Skeletal muscle tissue (tissue), 4 donors: Measurements from ENCODE around the gene TEX22. TPM values are rescaled to one million over a fixed set of nuclear protein-coding genes. Genes with fewer than 3 reads are reported as not detected.

Source experiments
- H3K27ac ChIP-seq: one replicate; pipeline ENCODE4 v1.7.0; 2013; ENCODE audit warnings: mild to moderate bottlenecking, low read depth, low read length, inconsistent platforms
- H3K27me3 ChIP-seq, 3 donors: one replicate each; pipeline ENCODE4 v1.7.0; 2013; ENCODE audit warnings: low read length in 3 of 3; ENCODE audit not compliant: control insufficient read depth in 3 of 3, insufficient read depth in 3 of 3
- H3K36me3 ChIP-seq, 3 donors: one replicate each; pipeline ENCODE4 v1.7.0; 2013; ENCODE audit warnings: low read length in 3 of 3; ENCODE audit not compliant: control insufficient read depth in 3 of 3, insufficient read depth in 3 of 3
- H3K4me1 ChIP-seq, 3 donors: one replicate each; pipeline ENCODE4 v1.7.0; 2013; ENCODE audit warnings: low read length in 3 of 3, mild to moderate bottlenecking in 3 of 3; ENCODE audit not compliant: control insufficient read depth in 3 of 3, insufficient read depth in 3 of 3
- H3K4me3 ChIP-seq, 3 donors: one replicate each; pipeline ENCODE4 v1.7.0; 2013; ENCODE audit warnings: low read length in 3 of 3
- H3K9ac ChIP-seq, 3 donors: one replicate each; pipeline ENCODE4 v1.7.0; 2013; ENCODE audit warnings: low read length in 3 of 3, mild to moderate bottlenecking in 3 of 3, moderate library complexity in 2 of 3, low read depth in 1 of 3
- H3K9me3 ChIP-seq, 3 donors: one replicate each; pipeline ENCODE4 v1.7.0; 2013; ENCODE audit warnings: low read length in 3 of 3; ENCODE audit not compliant: control insufficient read depth in 3 of 3
- total RNA-seq: library from RNA; depleted of rRNA; stranded (reverse); fragments of >200 nt; gene quantifications from one replicate; pipeline ENCODE4 v1.2.3, GENCODE V29; 2014
- donor health status: Osteomylitis.

Gene TEX22
- total RNA-seq, 1 donor from 2014 or later: under 0.01 TPM

DNA sequence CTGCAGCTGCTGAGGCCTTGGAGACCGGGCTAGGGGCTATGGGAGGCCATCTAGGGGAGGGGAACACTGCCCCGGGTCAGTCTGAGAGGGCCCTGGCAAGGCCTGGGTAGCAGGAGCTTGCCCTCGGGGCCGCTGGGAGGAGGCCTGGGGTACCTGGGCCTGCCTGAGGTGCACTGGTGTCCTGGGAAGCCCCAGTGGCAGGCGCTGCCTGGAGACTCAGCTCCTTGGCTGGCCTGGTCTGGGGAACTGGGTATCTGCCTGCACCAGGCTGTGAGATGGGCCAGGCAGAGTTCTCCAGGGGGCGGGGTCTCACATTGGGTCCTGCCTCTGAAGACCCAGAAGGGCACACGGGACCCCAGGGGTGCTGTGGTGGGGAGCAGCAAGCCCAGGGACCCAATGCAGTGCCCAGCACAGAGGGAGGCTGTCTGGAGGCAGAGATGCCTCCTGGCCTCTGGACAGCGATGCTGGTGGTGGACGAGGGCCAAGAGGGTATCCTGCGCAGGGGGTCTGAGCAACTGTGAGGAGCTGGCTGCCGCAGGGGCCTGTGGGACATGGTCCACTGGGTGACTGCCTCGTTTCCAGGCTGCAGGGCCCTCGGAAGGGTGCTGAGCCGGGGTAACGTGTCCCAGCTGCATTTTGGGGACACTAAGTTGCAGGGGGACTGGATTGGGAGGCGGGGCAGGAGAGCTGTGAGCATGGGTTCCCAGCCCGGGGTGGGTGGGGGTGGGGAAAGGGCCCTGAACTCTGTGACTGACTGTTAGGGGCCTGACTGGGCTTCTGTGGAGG is 13.8 kb downstream of the TEX22 start:
- no peak overlapping the region for H3K4me3 ChIP-seq

GRCh38 chr14:105412771-105413543 is 14.6 kb downstream of the TEX22 start:
- Histone ChIP-seq H3K9me3 (no peaks in the 10 kb centered on the region), H3K4me3 (no peak overlapping the region), H3K9ac (peak overlapping the region in 1 of 3 donors; percentile 45), H3K36me3 (no peaks in the 10 kb centered on the region), H3K4me1 (peaks cover 10 to 34% (median 33%) of the 10 kb centered on the region in 3 donors), H3K27me3 (peaks cover 8 to 30% (median 16%) of the 10 kb centered on the region in 3 donors), H3K27ac (no peak overlapping the region)

More for the DNA sequence above, 13.8 kb downstream of the TEX22 start:
- no peaks in the 10 kb centered on the region for H3K9me3 ChIP-seq
- H3K27me3 ChIP-seq: peaks cover 8 to 30% (median 16%) of the 10 kb centered on the region in 3 donors
- H3K9ac ChIP-seq: no peak overlapping the region
- H3K36me3 ChIP-seq: no peaks in the 10 kb centered on the region
- peaks cover 10 to 34% (median 33%) of the 10 kb centered on the region in 3 donors for H3K4me1 ChIP-seq
- no peak overlapping the region for H3K27ac ChIP-seq

- Histone ChIP-seq H3K27ac (no peak overlapping the region), H3K4me1 (peaks cover 11 to 38% (median 36%) of the 10 kb centered on the region in 3 donors), H3K36me3 (no peaks in the 10 kb centered on the region), H3K4me3 (no peak overlapping the region), H3K27me3 (peaks cover 8 to 30% (median 16%) of the 10 kb centered on the region in 3 donors), H3K9ac (peak overlapping the region in 1 of 3 donors; percentile 45), H3K9me3 (no peaks in the 10 kb centered on the region)
These were observed 15.2 kb downstream of the TEX22 start for GRCh38 chr14:105413544-105413886.

- no peaks in the 10 kb centered on the region for H3K9me3 ChIP-seq
- no peaks in the 10 kb centered on the region for H3K36me3 ChIP-seq
- peak overlapping the region; percentile 57 to 62 (median 58) for H3K4me3 ChIP-seq
- H3K4me1 ChIP-seq: peaks cover 20 to 49% (median 46%) of the 10 kb centered on the region in 3 donors
- peak overlapping the region; percentile 62 for H3K27ac ChIP-seq
- peak overlapping the region; percentile 61 to 73 (median 72) for H3K9ac ChIP-seq
- peaks cover 8 to 29% (median 16%) of the 10 kb centered on the region in 3 donors for H3K27me3 ChIP-seq
These were observed 16.4 kb downstream of the TEX22 start for GRCh38 chr14:105414456-105415371.

GRCh38 chr14:105415481-105416428 is 17.4 kb downstream of the TEX22 start:
- peak overlapping the region; percentile 40 to 73 (median 72) for H3K9ac ChIP-seq

DNA sequence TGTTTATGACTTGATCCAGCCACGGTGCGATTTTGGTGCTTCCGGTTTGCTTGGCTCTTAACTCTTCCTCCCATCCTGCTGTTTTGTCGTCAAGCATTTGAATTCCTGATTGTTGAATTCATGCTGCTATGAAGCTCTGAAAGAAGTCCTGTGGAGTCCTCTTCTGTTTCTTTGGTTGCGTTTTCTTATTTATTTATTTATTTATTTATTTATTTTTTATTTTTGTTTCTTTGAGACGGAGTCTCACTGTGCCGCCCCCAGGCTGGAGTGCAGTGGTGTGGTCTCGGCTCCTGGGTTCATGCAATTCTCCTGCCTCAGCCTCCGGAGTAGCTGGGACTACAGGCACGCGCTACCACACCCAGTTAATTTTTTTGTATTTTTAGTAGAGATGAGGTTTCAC is 18.3 kb downstream of the TEX22 start:
- Histone ChIP-seq H3K36me3 (no peaks in the 10 kb centered on the region), H3K9me3 (no peaks in the 10 kb centered on the region), H3K27me3 (peaks cover 2 to 11% (median 5%) of the 10 kb centered on the region in 3 donors), H3K4me1 (peaks cover 29 to 54% (median 54%) of the 10 kb centered on the region in 3 donors), H3K4me3 (no peak overlapping the region), H3K27ac (no peak overlapping the region), H3K9ac (no peak overlapping the region)

More at GRCh38 chr14:105415481-105416428, 17.4 kb downstream of the TEX22 start:
- Histone ChIP-seq H3K27me3 (peaks cover 3 to 18% (median 11%) of the 10 kb centered on the region in 3 donors), H3K4me3 (peak overlapping the region; percentile 45 to 62 (median 57)), H3K27ac (peak overlapping the region; percentile 62), H3K9me3 (no peaks in the 10 kb centered on the region), H3K4me1 (peaks cover 25 to 51% (median 50%) of the 10 kb centered on the region in 3 donors), H3K36me3 (no peaks in the 10 kb centered on the region)

- H3K9me3 ChIP-seq: no peaks in the 10 kb centered on the region
- H3K27me3 ChIP-seq: peaks cover 0 to 4% (median 0%) of the 10 kb centered on the region in 3 donors
- H3K27ac ChIP-seq: no peak overlapping the region
- no peaks in the 10 kb centered on the region for H3K36me3 ChIP-seq
- no peak overlapping the region for H3K4me3 ChIP-seq
- no peak overlapping the region for H3K9ac ChIP-seq
- H3K4me1 ChIP-seq: peaks cover 34 to 58% (median 54%) of the 10 kb centered on the region in 3 donors
These were observed 19.4 kb downstream of the TEX22 start for GRCh38 chr14:105417690-105418121.

GRCh38 chr14:105418269-105419194 is 20.2 kb downstream of the TEX22 start:
- Histone ChIP-seq H3K9me3 (no peaks in the 10 kb centered on the region), H3K27ac (no peak overlapping the region), H3K4me3 (peak overlapping the region; percentile 73 to 83 (median 82)), H3K4me1 (peaks cover 34 to 52% (median 52%) of the 10 kb centered on the region in 3 donors), H3K9ac (peak overlapping the region; percentile 81 to 93 (median 91)), H3K36me3 (no peaks in the 10 kb centered on the region), H3K27me3 (no peaks in the 10 kb centered on the region)
